GM21619 (cell line): ENCODE measurements around the gene LSAMP.
"Not testable (repeated sequence)": the region's sequence is repeated elsewhere in the genome, so short reads cannot be mapped to it uniquely, and the experiment has no call there.

Experiments used
- ATAC-seq: cut with Tn5 transposase; IDR thresholded peaks from one replicate; pipeline ENCODE4 v1.9.1; 2021; ENCODE audit not compliant: unreplicated experiment

Gene LSAMP

GRCh38 chr3:115857518-115858136 lies 587.7 kb downstream of the LSAMP start:
- ATAC-seq = no peak

GRCh38 chr3:115855911-115856310 lies 589.4 kb downstream of the LSAMP start:
- no peak for ATAC-seq

GRCh38 chr3:115853104-115853503 lies 592.2 kb downstream of the LSAMP start:
- no peak for ATAC-seq

- ATAC-seq = no peak
These were observed 593.0 kb downstream of the LSAMP start for GRCh38 chr3:115852278-115852677.

GRCh38 chr3:115851571-115851970 lies 593.7 kb downstream of the LSAMP start:
- ATAC-seq = no peak

GRCh38 chr3:115848641-115849040 lies 596.6 kb downstream of the LSAMP start:
- no peak for ATAC-seq

GRCh38 chr3:115845986-115846385 lies 599.3 kb downstream of the LSAMP start:
- ATAC-seq = no peak

- not testable (repeated sequence) for ATAC-seq
These were observed 600.6 kb downstream of the LSAMP start for GRCh38 chr3:115844729-115845128.

GRCh38 chr3:115843206-115843605 lies 602.1 kb downstream of the LSAMP start:
- ATAC-seq = no peak

- no peak for ATAC-seq
These were observed 606.0 kb downstream of the LSAMP start for GRCh38 chr3:115839246-115839645.

- ATAC-seq = no peak
These were observed 606.5 kb downstream of the LSAMP start for GRCh38 chr3:115838786-115839185.

GRCh38 chr3:115836944-115837343 lies 608.3 kb downstream of the LSAMP start:
- no peak for ATAC-seq

GRCh38 chr3:115835946-115836345 lies 609.3 kb downstream of the LSAMP start:
- no peak for ATAC-seq

GRCh38 chr3:115834068-115834467 lies 611.2 kb downstream of the LSAMP start:
- no peak for ATAC-seq

- no peak for ATAC-seq
These were observed 612.2 kb downstream of the LSAMP start for GRCh38 chr3:115833074-115833473.

- ATAC-seq = no peak
These were observed 613.0 kb downstream of the LSAMP start for GRCh38 chr3:115832265-115832664.

- ATAC-seq = no peak
These were observed 613.4 kb downstream of the LSAMP start for GRCh38 chr3:115831864-115832263.

GRCh38 chr3:115830764-115831395 lies 614.4 kb downstream of the LSAMP start:
- ATAC-seq = no peak

- ATAC-seq = no peak
These were observed 616.9 kb downstream of the LSAMP start for GRCh38 chr3:115828401-115828800.

GRCh38 chr3:115827495-115827894 lies 617.8 kb downstream of the LSAMP start:
- ATAC-seq = no peak

- ATAC-seq = no peak
These were observed 620.2 kb downstream of the LSAMP start for GRCh38 chr3:115825046-115825445.

GRCh38 chr3:115823083-115823482 lies 622.2 kb downstream of the LSAMP start:
- ATAC-seq = no peak

GRCh38 chr3:115822579-115822978 lies 622.7 kb downstream of the LSAMP start:
- no peak for ATAC-seq
